ENCODE measurements around the gene NRG2. TPM values are rescaled to one million over a fixed set of nuclear protein-coding genes. Genes with fewer than 3 reads are reported as not detected.

Gene NRG2
- total RNA-seq, 4 donors from 2014 or later = 0.66 to 4.9 (median 2.5) TPM

DNA sequence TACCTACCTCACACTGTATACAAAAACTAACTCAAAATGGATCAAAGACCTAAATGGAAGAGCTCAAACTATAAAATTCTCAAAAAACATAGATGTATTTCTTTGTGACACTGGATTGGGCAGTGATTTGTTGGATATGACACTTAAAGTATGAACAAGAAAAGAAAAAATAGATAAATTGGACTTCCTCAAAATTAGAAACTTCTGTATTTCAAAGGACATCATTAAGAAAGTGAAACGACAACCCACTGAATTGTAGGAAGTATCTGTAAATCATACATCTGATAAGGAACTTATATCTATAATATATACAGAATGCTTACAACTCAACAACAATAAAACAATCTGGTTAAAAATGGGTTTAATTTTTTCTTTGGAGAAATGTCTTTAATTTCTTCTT lies 96.7 kb downstream of the NRG2 start:
- no peaks in the 10 kb centered on the region for H3K36me3 ChIP-seq
- intact Hi-C loops (cut with DNase I) = no loop called here
- TF ChIP-seq POLR2A (IDR thresholded peaks at IDR 0.05) = no peak
- TF ChIP-seq, protein P1, sequence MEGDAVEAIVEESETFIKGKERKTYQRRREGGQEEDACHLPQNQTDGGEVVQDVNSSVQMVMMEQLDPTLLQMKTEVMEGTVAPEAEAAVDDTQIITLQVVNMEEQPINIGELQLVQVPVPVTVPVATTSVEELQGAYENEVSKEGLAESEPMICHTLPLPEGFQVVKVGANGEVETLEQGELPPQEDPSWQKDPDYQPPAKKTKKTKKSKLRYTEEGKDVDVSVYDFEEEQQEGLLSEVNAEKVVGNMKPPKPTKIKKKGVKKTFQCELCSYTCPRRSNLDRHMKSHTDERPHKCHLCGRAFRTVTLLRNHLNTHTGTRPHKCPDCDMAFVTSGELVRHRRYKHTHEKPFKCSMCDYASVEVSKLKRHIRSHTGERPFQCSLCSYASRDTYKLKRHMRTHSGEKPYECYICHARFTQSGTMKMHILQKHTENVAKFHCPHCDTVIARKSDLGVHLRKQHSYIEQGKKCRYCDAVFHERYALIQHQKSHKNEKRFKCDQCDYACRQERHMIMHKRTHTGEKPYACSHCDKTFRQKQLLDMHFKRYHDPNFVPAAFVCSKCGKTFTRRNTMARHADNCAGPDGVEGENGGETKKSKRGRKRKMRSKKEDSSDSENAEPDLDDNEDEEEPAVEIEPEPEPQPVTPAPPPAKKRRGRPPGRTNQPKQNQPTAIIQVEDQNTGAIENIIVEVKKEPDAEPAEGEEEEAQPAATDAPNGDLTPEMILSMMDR (IDR thresholded peaks at IDR 0.05) = no peak
- no peak overlapping the region for H3K4me3 ChIP-seq
- 57 to 58% methylated on average over 1 of the region's 1 CpG for WGBS, 2 donors
- H3K27ac ChIP-seq = no peak overlapping the region
- no peak for DNase-seq
- H3K4me1 ChIP-seq = peaks cover 0 to 3% (median 0%) of the 10 kb centered on the region in 3 donors
- H3K9me3 ChIP-seq = peaks cover 0 to 8% (median 0%) of the 10 kb centered on the region in 3 donors
- no peaks in the 10 kb centered on the region for H3K27me3 ChIP-seq

- H3K36me3 ChIP-seq = no peaks in the 10 kb centered on the region
- 82 to 83% methylated on average over 3 of the region's 3 CpGs for WGBS, 2 donors
- no peaks in the 10 kb centered on the region for H3K4me1 ChIP-seq
- no peaks in the 10 kb centered on the region for H3K27me3 ChIP-seq
- no peak for TF ChIP-seq POLR2A (IDR thresholded peaks at IDR 0.05)
- TF ChIP-seq, protein P1 (IDR thresholded peaks at IDR 0.05) = no peak
- no peak for DNase-seq
- H3K27ac ChIP-seq = no peak overlapping the region
- H3K4me3 ChIP-seq = no peak overlapping the region
- H3K9me3 ChIP-seq = peaks cover 0 to 8% (median 0%) of the 10 kb centered on the region in 3 donors
- intact Hi-C loops (cut with DNase I) = no loop called here
Measured at GRCh38 chr5:139946006-139946405, 97.1 kb downstream of the NRG2 start.

GRCh38 chr5:139942243-139942642 lies 100.9 kb downstream of the NRG2 start:
- peaks cover 0 to 8% (median 0%) of the 10 kb centered on the region in 3 donors for H3K9me3 ChIP-seq
- WGBS, 2 donors = 57 to 75% methylated on average over 1 of the region's 1 CpG

DNA sequence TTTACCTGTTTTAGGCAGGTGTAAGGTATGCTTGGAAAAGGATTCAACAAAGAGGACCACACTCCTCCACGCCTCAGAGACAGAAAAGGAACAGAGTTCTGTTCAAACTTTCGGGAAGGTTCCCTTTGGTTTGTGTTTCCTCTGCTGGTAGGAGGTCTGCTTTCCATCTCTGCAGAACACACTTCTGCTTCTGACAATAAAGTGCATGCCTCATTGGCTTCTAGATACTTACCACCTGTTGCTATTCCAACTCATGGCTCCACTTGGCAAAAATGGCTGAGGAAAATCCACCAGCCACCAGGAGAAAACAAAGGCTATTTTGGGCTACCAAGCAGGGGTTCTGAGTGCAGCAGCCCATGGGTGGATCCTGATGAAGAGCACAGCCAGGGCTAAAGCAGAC lies 112.7 kb downstream of the NRG2 start:
- H3K27me3 ChIP-seq = no peaks in the 10 kb centered on the region
- intact Hi-C loops (cut with DNase I) = no loop called here
- no peaks in the 10 kb centered on the region for H3K9me3 ChIP-seq
- no peak overlapping the region for H3K4me3 ChIP-seq
- H3K27ac ChIP-seq = no peak overlapping the region
- no peak for TF ChIP-seq POLR2A (IDR thresholded peaks at IDR 0.05)
- TF ChIP-seq, protein P1 (IDR thresholded peaks at IDR 0.05) = no peak
- WGBS, 2 donors = 84 to 88% methylated on average over 2 of the region's 2 CpGs
- H3K4me1 ChIP-seq = no peaks in the 10 kb centered on the region
- DNase-seq = no peak
- no peaks in the 10 kb centered on the region for H3K36me3 ChIP-seq

More at GRCh38 chr5:139942243-139942642, 100.9 kb downstream of the NRG2 start:
- no peak for DNase-seq
- H3K4me3 ChIP-seq = no peak overlapping the region
- no peaks in the 10 kb centered on the region for H3K4me1 ChIP-seq
- intact Hi-C loops (cut with DNase I) = no loop called here
- H3K36me3 ChIP-seq = no peaks in the 10 kb centered on the region
- H3K27ac ChIP-seq = no peak overlapping the region
- no peaks in the 10 kb centered on the region for H3K27me3 ChIP-seq
- TF ChIP-seq, protein P1 (IDR thresholded peaks at IDR 0.05) = no peak
- no peak for TF ChIP-seq POLR2A (IDR thresholded peaks at IDR 0.05)

DNA sequence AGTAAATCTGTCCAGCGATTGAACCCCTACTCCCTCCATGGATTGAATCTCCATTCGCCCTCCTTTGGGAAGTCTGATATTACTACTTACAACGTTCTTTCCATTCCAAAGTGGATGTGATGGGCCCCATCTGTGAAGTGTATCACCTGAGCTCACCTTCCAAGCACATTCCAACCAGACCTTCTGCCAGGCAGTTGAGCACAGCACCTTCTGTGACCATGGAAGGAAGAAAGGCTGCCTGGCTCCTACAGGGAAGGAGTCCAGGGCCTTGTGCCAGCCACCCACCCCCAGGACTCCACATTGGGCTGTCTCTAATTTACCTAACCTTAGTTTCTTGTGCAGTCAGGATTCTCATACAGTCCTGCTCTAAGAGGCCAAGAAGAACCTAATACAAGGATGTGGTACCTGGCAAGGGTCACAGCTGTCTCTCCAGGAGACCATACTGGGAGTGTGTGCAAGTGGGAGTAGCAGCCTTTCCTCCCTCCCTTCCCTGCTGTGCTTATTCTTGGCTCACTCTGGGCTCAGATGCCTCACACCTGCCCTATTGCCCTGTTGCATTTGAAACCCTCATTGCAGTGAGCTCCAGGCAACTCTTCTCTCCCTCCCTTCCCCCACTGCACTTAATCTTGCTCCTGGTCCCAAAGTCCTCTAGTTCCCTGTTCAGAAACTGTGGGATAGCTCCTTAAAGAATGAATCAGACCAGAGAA lies 116.1 kb downstream of the NRG2 start:
- Histone ChIP-seq H3K9me3 (no peaks in the 10 kb centered on the region), H3K4me1 (no peaks in the 10 kb centered on the region), H3K27ac (no peak overlapping the region), H3K36me3 (no peaks in the 10 kb centered on the region), H3K4me3 (no peak overlapping the region), H3K27me3 (no peaks in the 10 kb centered on the region)
- no peak for TF ChIP-seq POLR2A (IDR thresholded peaks at IDR 0.05)
- TF ChIP-seq, protein P1 (IDR thresholded peaks at IDR 0.05) = no peak
- intact Hi-C loops (cut with DNase I) = no loop called here
- 76 to 87% methylated on average over 3 of the region's 3 CpGs for WGBS, 2 donors
- DNase-seq = no peak

Data from esophagus squamous epithelium (tissue), 5 donors.